Stimulated activated CD8-positive, alpha-beta memory T cell treated with anti-CD3 and anti-CD28 coated beads, Interleukin-15, amount 100 ng/mL, for 1 hour (primary cell): Measurements from ENCODE around the gene RPS27L.

Experiments used
- DNase-seq: peaks from one replicate; pipeline ENCODE4 v3.0.0-alpha.2; 2020; ENCODE audit warnings: low read depth

Gene RPS27L

GRCh38 chr15:63157118-63157843 lies at the start of gene RPS27L:
TSS of gene RPS27L (minus strand) at chr15:63157477. CDS start at chr15:63157405, 72 bp downstream.
- DNase-seq: peak; percentile 76

GRCh38 chr15:63206079-63206478 lies 48.8 kb upstream of the RPS27L start:
- DNase-seq: no peak

- peak; percentile 20 for DNase-seq
These were observed 46.3 kb upstream of the RPS27L start for GRCh38 chr15:63203451-63204090.

GRCh38 chr15:63202861-63203260 lies 45.6 kb upstream of the RPS27L start:
- no peak for DNase-seq

GRCh38 chr15:63200464-63201249 lies 43.4 kb upstream of the RPS27L start:
- DNase-seq: no peak

GRCh38 chr15:63198371-63199250 lies 41.3 kb upstream of the RPS27L start:
- DNase-seq: no peak

GRCh38 chr15:63197626-63198025 lies 40.3 kb upstream of the RPS27L start:
- DNase-seq: no peak

GRCh38 chr15:63196842-63197241 lies 39.6 kb upstream of the RPS27L start:
- DNase-seq: no peak

GRCh38 chr15:63195569-63196015 lies 38.3 kb upstream of the RPS27L start:
- no peak for DNase-seq

GRCh38 chr15:63194880-63195568 lies 37.7 kb upstream of the RPS27L start:
- no peak for DNase-seq

- DNase-seq: no peak
These were observed 37.0 kb upstream of the RPS27L start for GRCh38 chr15:63194302-63194701.

GRCh38 chr15:63192619-63193206 lies 35.4 kb upstream of the RPS27L start:
- DNase-seq: no peak

GRCh38 chr15:63191895-63192618 lies 34.8 kb upstream of the RPS27L start:
- peak; percentile 24 for DNase-seq

- no peak for DNase-seq
These were observed 33.7 kb upstream of the RPS27L start for GRCh38 chr15:63190769-63191649.

GRCh38 chr15:63189941-63190768 lies 32.9 kb upstream of the RPS27L start:
- no peak for DNase-seq

- peak; percentile 99 for DNase-seq
These were observed 31.9 kb upstream of the RPS27L start, which contains the start of gene RAB8B for GRCh38 chr15:63188926-63189871. TSS of gene RAB8B (plus strand) at chr15:63189606. CDS start at chr15:63189625, 19 bp downstream.
